Neural crest cell (in vitro differentiated cells): ENCODE data around the gene IDH3B. TPM values are rescaled to one million over a fixed set of nuclear protein-coding genes. Genes with fewer than 3 reads are reported as not detected.
"Not testable (repeated sequence)": the region's sequence is repeated elsewhere in the genome, so short reads cannot be mapped to it uniquely, and the experiment has no call there.

Source experiments
- DNase-seq: peaks from one replicate; pipeline ENCODE4 v3.0.0; 2021; ENCODE audit warnings: low read depth, mixed read lengths, low spot score
- H3K27ac Mint-ChIP-seq: one replicate; pipeline ENCODE4 v1.8.0; 2021; ENCODE audit warnings: mild to moderate bottlenecking, mixed read lengths; ENCODE audit not compliant: unreplicated experiment
- H3K27me3 Mint-ChIP-seq: 2 replicates; pipeline ENCODE4 v1.8.0; 2021; ENCODE audit warnings: low read depth, mild to moderate bottlenecking, mixed read lengths
- H3K36me3 Mint-ChIP-seq: 2 replicates; pipeline ENCODE4 v1.8.0; 2021; ENCODE audit warnings: low read depth, mild to moderate bottlenecking, mixed read lengths
- H3K4me1 Mint-ChIP-seq: 2 replicates; pipeline ENCODE4 v1.8.0; 2021; ENCODE audit warnings: mixed read lengths
- H3K4me3 Mint-ChIP-seq: one replicate; pipeline ENCODE4 v1.8.0; 2021; ENCODE audit warnings: mild to moderate bottlenecking, mixed read lengths
- H3K9me3 Mint-ChIP-seq: 2 replicates; pipeline ENCODE4 v1.8.0; 2021; ENCODE audit warnings: mixed read lengths
- CTCF ChIP-seq: fragments of 200-600 bp; sonication (generic); conservative IDR thresholded peaks from 2 replicates; pipeline ENCODE4 v1.5.0; 2021; ENCODE audit warnings: antibody characterized with exemption, mild to moderate bottlenecking
- total RNA-seq: library from RNA; stranded (reverse); gene quantifications from 2 replicates; pipeline ENCODE4 v1.2.1, GENCODE V29; 2021

IDH3B gene
- total RNA-seq, 1 donor from 2014 or later, result 100 TPM

DNA sequence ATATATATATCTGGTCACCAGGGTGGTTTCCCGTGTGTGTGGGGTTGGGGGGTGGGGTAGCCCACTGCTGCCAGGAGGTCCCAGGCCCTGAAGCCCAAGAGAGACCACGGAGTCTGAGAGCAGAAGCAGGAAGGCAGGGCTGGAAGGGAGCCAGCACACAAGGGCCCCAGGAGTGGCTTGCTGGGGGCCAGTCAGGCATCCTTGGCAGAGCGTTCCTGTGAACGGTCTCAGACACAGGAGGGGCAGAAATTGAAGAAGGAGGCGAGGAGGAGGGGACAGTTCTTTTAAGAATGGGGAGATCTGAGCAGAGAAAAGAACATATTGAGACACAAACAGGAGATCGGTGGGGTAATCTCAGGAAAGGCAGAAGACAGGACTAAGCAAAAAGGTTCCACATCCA lies 26.7 kb upstream of the IDH3B start:
- H3K9me3 Mint-ChIP-seq, result no peaks in the 10 kb centered on the region

GRCh38 chr20:2690213-2690612 lies 26.2 kb upstream of the IDH3B start:
- no peaks in the 10 kb centered on the region for H3K9me3 Mint-ChIP-seq
- no peak for TF ChIP-seq CTCF
- H3K4me3 Mint-ChIP-seq, result peak overlapping the region; percentile 67
- peaks cover 5% of the 10 kb centered on the region for H3K36me3 Mint-ChIP-seq
- no peak overlapping the region for H3K27ac Mint-ChIP-seq
- H3K4me1 Mint-ChIP-seq, result peaks cover 32% of the 10 kb centered on the region
- peaks cover 82% of the 10 kb centered on the region for H3K27me3 Mint-ChIP-seq
- no peak for DNase-seq

More for the DNA sequence above, 26.7 kb upstream of the IDH3B start:
- peaks cover 32% of the 10 kb centered on the region for H3K4me1 Mint-ChIP-seq
- TF ChIP-seq CTCF, result no peak
- peaks cover 82% of the 10 kb centered on the region for H3K27me3 Mint-ChIP-seq
- H3K4me3 Mint-ChIP-seq, result peak overlapping the region; percentile 89
- H3K27ac Mint-ChIP-seq, result no peak overlapping the region
- peaks cover 5% of the 10 kb centered on the region for H3K36me3 Mint-ChIP-seq
- DNase-seq, result no peak

DNA sequence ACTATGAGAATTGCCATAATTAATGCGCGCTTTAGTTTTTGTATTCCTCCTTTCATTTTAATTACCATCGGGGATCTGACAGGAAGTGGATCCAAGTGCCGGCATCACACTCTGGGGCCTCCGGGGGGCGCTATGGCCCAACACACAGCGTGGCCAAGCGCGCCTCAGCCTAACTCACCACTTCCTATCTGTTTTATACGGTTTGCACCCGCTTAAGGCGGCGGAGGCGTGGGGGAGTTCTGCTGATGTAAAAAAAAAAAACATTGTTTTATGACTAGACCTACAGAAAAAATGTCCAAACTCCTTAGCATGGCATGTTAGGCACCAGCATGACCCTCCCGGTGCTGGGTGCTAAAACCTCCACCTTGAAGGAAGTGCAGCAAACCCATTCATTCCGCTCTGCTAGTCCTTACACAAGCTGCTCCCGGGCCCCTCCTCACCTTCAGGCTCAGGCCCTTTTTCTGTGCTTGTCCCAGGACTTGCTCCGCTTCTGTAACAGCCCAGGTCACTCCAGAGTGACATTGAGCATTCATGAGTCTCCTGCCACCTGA lies 24.1 kb upstream of the IDH3B start:
- TF ChIP-seq CTCF, result peak; percentile 72
- H3K4me1 Mint-ChIP-seq, result peaks cover 25% of the 10 kb centered on the region
- peak overlapping the region; percentile 42 for H3K4me3 Mint-ChIP-seq
- H3K27ac Mint-ChIP-seq, result no peak overlapping the region
- peaks cover 87% of the 10 kb centered on the region for H3K27me3 Mint-ChIP-seq
- H3K9me3 Mint-ChIP-seq, result no peaks in the 10 kb centered on the region
- H3K36me3 Mint-ChIP-seq, result peaks cover 2% of the 10 kb centered on the region
- peak; percentile 53 for DNase-seq

GRCh38 chr20:2687514-2687913 lies 23.5 kb upstream of the IDH3B start:
- no peak for DNase-seq
- Mint-ChIP-seq H3K9me3 (no peaks in the 10 kb centered on the region), H3K36me3 (peaks cover 2% of the 10 kb centered on the region), H3K27me3 (peaks cover 93% of the 10 kb centered on the region), H3K27ac (no peak overlapping the region), H3K4me1 (peaks cover 25% of the 10 kb centered on the region), H3K4me3 (peak overlapping the region; percentile 42)
- TF ChIP-seq CTCF, result no peak

DNA sequence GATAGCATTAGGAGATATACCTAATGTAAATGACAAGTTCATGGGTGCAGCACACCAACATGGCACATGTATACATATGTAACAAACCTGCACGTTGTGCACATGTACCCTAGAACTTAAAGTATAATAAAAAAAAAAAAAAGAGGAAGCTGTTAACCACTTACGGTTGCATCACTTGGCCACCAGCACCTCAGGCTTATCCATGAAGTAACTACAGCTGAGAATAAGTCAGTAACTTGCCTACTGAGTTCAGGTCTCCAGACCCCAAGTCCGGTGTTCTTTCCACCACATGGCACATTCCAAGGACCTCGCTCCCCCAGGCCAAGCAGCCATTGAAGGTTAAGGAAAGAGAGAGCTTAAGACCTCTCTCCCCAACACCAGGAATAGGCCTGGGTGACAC lies 20.8 kb upstream of the IDH3B start:
- not testable (repeated sequence) for H3K27ac Mint-ChIP-seq, H3K9me3 Mint-ChIP-seq, H3K4me3 Mint-ChIP-seq, H3K36me3 Mint-ChIP-seq, DNase-seq
- Mint-ChIP-seq H3K4me1 (peaks cover 12% of the 10 kb centered on the region), H3K27me3 (peaks cover 92% of the 10 kb centered on the region)

DNA sequence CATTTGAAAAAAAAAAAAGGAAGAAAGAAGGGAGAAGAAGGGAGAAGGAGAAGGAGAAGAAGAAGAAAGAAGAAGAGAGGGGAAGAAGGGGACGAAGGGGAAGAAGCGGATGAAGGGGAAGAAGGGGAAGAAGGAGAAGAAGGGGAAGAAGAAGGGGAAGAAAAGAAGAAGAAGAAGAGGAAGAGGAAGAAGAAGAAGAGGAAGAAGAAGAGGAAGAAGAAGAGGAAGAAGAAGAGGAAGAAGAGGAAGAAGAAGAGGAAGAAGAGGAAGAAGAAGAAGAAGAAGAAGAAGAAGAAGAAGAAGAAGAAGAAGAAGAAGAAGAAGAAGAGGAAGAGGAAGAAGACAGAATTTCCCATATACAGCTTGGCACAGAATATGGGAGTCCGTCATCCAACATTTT lies 18.0 kb upstream of the IDH3B start:
- not testable (repeated sequence) for H3K4me1 Mint-ChIP-seq, H3K27ac Mint-ChIP-seq, DNase-seq, H3K4me3 Mint-ChIP-seq, H3K9me3 Mint-ChIP-seq, H3K36me3 Mint-ChIP-seq
- peaks cover 88% of the 10 kb centered on the region for H3K27me3 Mint-ChIP-seq
